GM12865 (cell line): ENCODE data around the gene MYH2.

Source experiments
- DNase-seq: peaks from one replicate; pipeline ENCODE4 v3.0.0; 2010; ENCODE audit warnings: low read depth
- H3K4me3 ChIP-seq: 2 replicates; pipeline ENCODE4 v1.5.1; 2011; ENCODE audit warnings: mild to moderate bottlenecking, low read depth, low read length, control low read depth
- TF ChIP-seq, protein P1 (sequence below): IDR thresholded peaks from 2 replicates; pipeline ENCODE4 v1.5.1; 2011; ENCODE audit warnings: low read length, control low read depth, low read depth, inconsistent platforms; ENCODE audit not compliant: insufficient read depth; ENCODE audit errors: missing control alignments

Gene MYH2

DNA sequence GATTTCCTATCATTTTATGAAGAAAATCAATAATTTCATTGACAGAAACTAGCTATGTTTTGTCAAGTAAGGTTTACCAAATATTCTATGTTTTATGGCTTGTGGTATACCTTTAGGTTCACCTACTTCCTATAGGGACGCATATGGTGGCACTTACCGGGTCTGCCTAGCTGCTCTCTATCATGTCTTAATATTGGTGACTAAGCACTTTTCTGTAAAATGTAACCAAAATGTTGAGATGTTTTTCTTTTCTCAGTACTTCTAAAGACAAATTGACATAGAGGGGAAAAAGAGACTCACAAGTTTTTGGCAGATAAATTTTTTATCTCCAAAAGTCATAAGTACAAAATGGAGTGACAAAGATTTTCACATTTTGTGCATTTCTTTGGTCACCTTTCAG lies 57.5 kb downstream of the MYH2 start:
- TF ChIP-seq, protein P1, sequence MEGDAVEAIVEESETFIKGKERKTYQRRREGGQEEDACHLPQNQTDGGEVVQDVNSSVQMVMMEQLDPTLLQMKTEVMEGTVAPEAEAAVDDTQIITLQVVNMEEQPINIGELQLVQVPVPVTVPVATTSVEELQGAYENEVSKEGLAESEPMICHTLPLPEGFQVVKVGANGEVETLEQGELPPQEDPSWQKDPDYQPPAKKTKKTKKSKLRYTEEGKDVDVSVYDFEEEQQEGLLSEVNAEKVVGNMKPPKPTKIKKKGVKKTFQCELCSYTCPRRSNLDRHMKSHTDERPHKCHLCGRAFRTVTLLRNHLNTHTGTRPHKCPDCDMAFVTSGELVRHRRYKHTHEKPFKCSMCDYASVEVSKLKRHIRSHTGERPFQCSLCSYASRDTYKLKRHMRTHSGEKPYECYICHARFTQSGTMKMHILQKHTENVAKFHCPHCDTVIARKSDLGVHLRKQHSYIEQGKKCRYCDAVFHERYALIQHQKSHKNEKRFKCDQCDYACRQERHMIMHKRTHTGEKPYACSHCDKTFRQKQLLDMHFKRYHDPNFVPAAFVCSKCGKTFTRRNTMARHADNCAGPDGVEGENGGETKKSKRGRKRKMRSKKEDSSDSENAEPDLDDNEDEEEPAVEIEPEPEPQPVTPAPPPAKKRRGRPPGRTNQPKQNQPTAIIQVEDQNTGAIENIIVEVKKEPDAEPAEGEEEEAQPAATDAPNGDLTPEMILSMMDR: no peak
- no peak overlapping the region for H3K4me3 ChIP-seq
- DNase-seq: no peak

DNA sequence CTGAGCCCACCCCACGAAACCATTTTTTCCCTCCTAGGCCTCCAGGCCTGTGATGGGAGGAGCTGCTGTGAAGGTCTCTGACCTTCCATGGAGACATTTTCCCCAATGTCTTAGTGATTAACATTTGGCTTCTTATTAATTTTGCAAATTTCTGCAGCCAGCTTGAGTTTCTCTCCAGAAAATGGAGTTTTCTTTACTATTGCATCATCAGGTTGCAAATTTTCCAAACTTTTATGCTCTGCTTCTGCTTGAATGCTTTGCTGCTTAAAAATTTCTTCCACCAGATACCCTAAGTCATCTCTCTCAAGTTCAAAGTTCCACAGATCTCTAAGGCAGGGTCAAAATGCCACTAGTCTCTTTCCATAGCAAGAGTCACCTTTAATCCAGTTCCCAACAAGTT lies 67.2 kb downstream of the MYH2 start:
- TF ChIP-seq, protein P1: no peak

DNA sequence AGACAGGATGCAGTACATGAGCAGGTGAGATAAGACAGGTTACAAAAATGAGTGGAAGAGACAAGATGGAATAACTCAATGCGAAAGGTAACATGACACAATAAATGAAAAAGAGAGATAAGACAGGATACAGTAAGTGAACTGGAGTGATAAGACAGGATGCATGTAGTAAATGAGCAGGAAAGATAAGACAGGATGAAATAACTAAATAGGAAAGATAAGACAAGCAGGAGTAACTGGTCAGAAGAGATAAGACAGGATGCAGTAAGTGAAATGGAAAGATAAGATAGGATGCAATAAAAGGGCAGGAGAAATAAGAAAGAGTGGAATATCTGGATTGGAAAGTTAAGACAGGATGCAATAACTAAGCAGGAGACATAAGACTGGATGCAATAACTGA lies 71.8 kb downstream of the MYH2 start:
- no peak overlapping the region for H3K4me3 ChIP-seq
- TF ChIP-seq, protein P1: no peak
- DNase-seq: no peak

More for the DNA sequence above, 67.2 kb downstream of the MYH2 start:
- DNase-seq: no peak
- no peak overlapping the region for H3K4me3 ChIP-seq

DNA sequence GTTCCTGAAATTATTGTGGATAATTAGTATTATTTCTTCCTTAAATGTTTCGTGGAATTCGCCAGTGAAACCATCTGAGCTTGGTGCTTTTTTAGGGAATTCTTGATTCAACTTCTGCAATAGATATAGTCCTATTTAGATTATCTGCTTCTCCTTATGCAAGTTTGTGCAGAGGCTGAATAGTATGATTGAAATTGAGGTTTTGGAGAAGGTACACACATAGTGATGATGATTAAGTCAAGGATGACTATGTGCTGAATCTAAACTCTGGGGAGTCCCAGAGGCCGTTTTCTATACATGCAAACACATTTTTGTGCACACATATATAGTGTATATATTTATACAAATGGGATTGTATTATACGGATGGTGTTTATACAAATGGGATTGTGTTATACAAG lies 74.9 kb downstream of the MYH2 start:
- H3K4me3 ChIP-seq: no peak overlapping the region
- TF ChIP-seq, protein P1: no peak
- no peak for DNase-seq

DNA sequence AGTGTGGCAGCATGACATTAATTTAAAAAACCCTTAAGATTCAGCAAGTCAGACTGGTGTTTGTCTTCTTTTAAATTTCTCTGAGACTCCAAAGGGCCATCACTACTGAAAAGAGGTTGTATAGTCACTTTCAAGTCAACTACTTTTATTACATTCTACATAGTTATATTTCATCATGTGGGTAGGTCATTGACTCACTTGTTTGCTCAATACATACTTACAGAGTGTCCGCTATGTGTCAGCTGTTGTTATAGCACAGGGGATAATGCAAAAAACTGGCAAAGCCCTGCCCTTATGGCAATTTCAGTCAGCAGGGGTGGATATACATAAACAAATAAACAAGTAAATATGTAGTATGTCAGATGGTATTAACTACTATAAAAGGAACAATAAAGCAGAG lies 77.6 kb downstream of the MYH2 start:
- TF ChIP-seq, protein P1: no peak
- no peak for DNase-seq
- no peak overlapping the region for H3K4me3 ChIP-seq
